ENCODE results near the gene LILRA1. TPM values are rescaled to one million over a fixed set of nuclear protein-coding genes. Genes with fewer than 3 reads are reported as not detected.

LILRA1 gene
- total and polyA plus RNA-seq, 2 of the 13 experiments (the other 11 are each of a cell fraction or from before 2014, with no cell fraction given), result not detected

GRCh38 chr19:54608205-54608604 lies 14.8 kb downstream of the LILRA1 start:
- Histone ChIP-seq H2AFZ (ENCODE audit: low read length) (no peak overlapping the region), H3K36me3 (replicated peaks in 1 of 2; ENCODE audit: control insufficient read depth in 1 of 2, insufficient read depth in 2 of 2, low read length in 2 of 2) (no peaks in the 10 kb centered on the region), H3K27ac (ENCODE audit: extremely low read length, insufficient read depth, low read length) (no peak overlapping the region), H3K4me1 (ENCODE audit: insufficient read depth, low read length) (no peaks in the 10 kb centered on the region), H3K9me3 (ENCODE audit: low read length) (no peaks in the 10 kb centered on the region), H3K4me3 (replicated peaks in 1 of 3; ENCODE audit: insufficient read depth in 1 of 3, low read depth in 2 of 3, low read length in 3 of 3) (no peak overlapping the region), H3K79me2 (ENCODE audit: insufficient read depth, low read length) (no peaks in the 10 kb centered on the region), H3K27me3 (ENCODE audit: control insufficient read depth in 1 of 2, insufficient read depth in 2 of 2, low read length in 2 of 2) (peaks cover 0 to 12% of the 10 kb centered on the region in 2 experiments; a peak in 1 of 5 replicates), H4K20me1 (ENCODE audit: insufficient read depth, low read length) (no peaks in the 10 kb centered on the region), H3K9ac (ENCODE audit: insufficient read depth, low read depth, low read length) (no peak overlapping the region), H3K4me2 (ENCODE audit: low read depth, low read length) (no peak overlapping the region)
- intact Hi-C loops (cut with micrococcal nuclease; ENCODE audit: unreplicated experiment), result no loop called here
- no TSS peak for BruUV-seq (replicated peaks)
- ChIA-PET CTCF (ENCODE audit: low intra/inter-chr PET ratio, low total read pairs) (no interaction called here), POLR2A (no interaction called here)
- in situ Hi-C loops (cut with HindIII; ENCODE audit: extremely low pct_ligation_motif_present, low pct_unique_long_range_greater_than_20kb), result no loop called here
- FAIRE-seq (no peak), DNase-seq (ENCODE audit: low spot score) (no peak), ATAC-seq (no peak)
- 20% methylated on average over 3 of the region's 7 CpGs for WGBS (ENCODE audit: low lambda C conversion rate)
- TF ChIP-seq MLXIP (CRISPR knock-in tag; IDR thresholded peaks at IDR 0.05; ENCODE audit: borderline replicate concordance) (no peak), SALL2 (CRISPR knock-in tag; IDR thresholded peaks at IDR 0.05) (no peak), RELA (CRISPR knock-in tag; IDR thresholded peaks at IDR 0.05) (no peak), GMEB2 (CRISPR knock-in tag; IDR thresholded peaks at IDR 0.05; ENCODE audit: low read depth) (no peak), THAP9 (CRISPR knock-in tag; IDR thresholded peaks at IDR 0.05; ENCODE audit: borderline replicate concordance) (no peak), AFF4 (CRISPR knock-in tag; IDR thresholded peaks at IDR 0.05) (no peak), ZMYM3 (CRISPR knock-in tag; IDR thresholded peaks at IDR 0.05) (no peak)

Measured in HepG2 (cell line).